HAP-1 (cell line): Measurements from ENCODE around the gene VAMP8.
A peak's percentile ranks its signal among the peaks of the same experiment; 100 is the strongest.
"Not testable (repeated sequence)": the region's sequence is repeated elsewhere in the genome, so short reads cannot be mapped to it uniquely, and the experiment has no call there.

Experiments
- DNase-seq, 2 experiments: peaks; one replicate each; pipeline ENCODE4 v3.0.0-alpha.2; 2016 to 2020; ENCODE audit warnings: low spot score in 2 of 2
- H3K27me3 ChIP-seq: fragments of 250-450 bp; sonication (Bioruptor Pico); 2 replicates; pipeline ENCODE4 v1.5.1; 2020; ENCODE audit warnings: low read depth, mild to moderate bottlenecking, moderate library complexity
- H3K36me3 ChIP-seq: fragments of 250-450 bp; sonication (Bioruptor Pico); replicated peaks from 2 replicates; pipeline ENCODE4 v1.5.1; 2020; ENCODE audit warnings: mild to moderate bottlenecking
- H3K4me1 ChIP-seq: fragments of 250-450 bp; sonication (Bioruptor Pico); 2 replicates; pipeline ENCODE4 v1.5.1; 2020; ENCODE audit warnings: mild to moderate bottlenecking
- H3K4me3 ChIP-seq: fragments of 250-450 bp; sonication (Bioruptor Pico); 2 replicates; pipeline ENCODE4 v1.5.1; 2020; ENCODE audit warnings: mild to moderate bottlenecking, moderate library complexity
- H3K9me3 ChIP-seq: fragments of 250-450 bp; sonication (Bioruptor Pico); 2 replicates; pipeline ENCODE4 v1.5.1; 2020; ENCODE audit warnings: mild to moderate bottlenecking, moderate library complexity
- in situ Hi-C: fragments of 300-500 bp; cut with MboI; formaldehyde crosslinking; loops from 3 replicates; pipeline ENCODE4 v1.14.3; 2020; ENCODE audit warnings: low sequenced_read_pairs, inconsistent platforms, mixed read lengths

VAMP8 gene

GRCh38 chr2:85541262-85541661 is 36.1 kb upstream of the VAMP8 start:
- no peak for DNase-seq
- Histone ChIP-seq H3K27me3 (no peaks in the 10 kb centered on the region), H3K9me3 (no peaks in the 10 kb centered on the region), H3K4me1 (peaks cover 31% of the 10 kb centered on the region), H3K36me3 (peaks cover 72% of the 10 kb centered on the region), H3K4me3 (peak overlapping the region; percentile 97)
- in situ Hi-C loops = no loop called here

GRCh38 chr2:85541753-85542457 is 35.5 kb upstream of the VAMP8 start:
- no peak for DNase-seq
- Histone ChIP-seq H3K36me3 (peaks cover 79% of the 10 kb centered on the region), H3K27me3 (no peaks in the 10 kb centered on the region), H3K4me1 (peaks cover 29% of the 10 kb centered on the region), H3K9me3 (no peaks in the 10 kb centered on the region), H3K4me3 (no peak overlapping the region)
- in situ Hi-C loops = no loop called here

GRCh38 chr2:85542777-85543176 is 34.6 kb upstream of the VAMP8 start:
- Histone ChIP-seq H3K9me3 (no peaks in the 10 kb centered on the region), H3K36me3 (peaks cover 81% of the 10 kb centered on the region), H3K27me3 (no peaks in the 10 kb centered on the region), H3K4me3 (no peak overlapping the region), H3K4me1 (peaks cover 22% of the 10 kb centered on the region)
- no peak for DNase-seq
- in situ Hi-C loops = no loop called here

GRCh38 chr2:85544254-85544691 is 33.1 kb upstream of the VAMP8 start:
- H3K4me1 ChIP-seq = peaks cover 22% of the 10 kb centered on the region
- H3K9me3 ChIP-seq, H3K27me3 ChIP-seq, DNase-seq, H3K4me3 ChIP-seq, in situ Hi-C loops: not testable (repeated sequence)
- H3K36me3 ChIP-seq = peaks cover 85% of the 10 kb centered on the region

GRCh38 chr2:85544915-85545779 is 32.2 kb upstream of the VAMP8 start:
- H3K9me3 ChIP-seq, H3K27me3 ChIP-seq, H3K4me3 ChIP-seq, DNase-seq, in situ Hi-C loops: not testable (repeated sequence)
- Histone ChIP-seq H3K4me1 (peaks cover 22% of the 10 kb centered on the region), H3K36me3 (peaks cover 82% of the 10 kb centered on the region)

- DNase-seq = no peak
- peaks cover 20% of the 10 kb centered on the region for H3K4me1 ChIP-seq
- H3K4me3 ChIP-seq = no peak overlapping the region
- H3K27me3 ChIP-seq = no peaks in the 10 kb centered on the region
- in situ Hi-C loops = no loop called here
- H3K9me3 ChIP-seq = no peaks in the 10 kb centered on the region
- H3K36me3 ChIP-seq = peaks cover 82% of the 10 kb centered on the region
Measured at GRCh38 chr2:85545780-85546240, 31.6 kb upstream of the VAMP8 start.

GRCh38 chr2:85547089-85547858 is 30.1 kb upstream of the VAMP8 start:
- no peaks in the 10 kb centered on the region for H3K27me3 ChIP-seq
- peaks cover 82% of the 10 kb centered on the region for H3K36me3 ChIP-seq
- no peak for DNase-seq
- in situ Hi-C loops = no loop called here
- no peak overlapping the region for H3K4me3 ChIP-seq
- peaks cover 5% of the 10 kb centered on the region for H3K4me1 ChIP-seq
- no peaks in the 10 kb centered on the region for H3K9me3 ChIP-seq

GRCh38 chr2:85547859-85548607 is 29.4 kb upstream of the VAMP8 start:
- DNase-seq = no peak
- Histone ChIP-seq H3K36me3 (peaks cover 81% of the 10 kb centered on the region), H3K9me3 (no peaks in the 10 kb centered on the region), H3K4me1 (peaks cover under 1% of the 10 kb centered on the region), H3K4me3 (no peak overlapping the region), H3K27me3 (no peaks in the 10 kb centered on the region)
- in situ Hi-C loops = no loop called here

- DNase-seq = no peak
- in situ Hi-C loops = no loop called here
- H3K9me3 ChIP-seq = no peaks in the 10 kb centered on the region
- peaks cover 78% of the 10 kb centered on the region for H3K36me3 ChIP-seq
- no peaks in the 10 kb centered on the region for H3K27me3 ChIP-seq
- H3K4me3 ChIP-seq = no peak overlapping the region
- no peaks in the 10 kb centered on the region for H3K4me1 ChIP-seq
Measured at GRCh38 chr2:85548608-85548900, 28.8 kb upstream of the VAMP8 start.

- DNase-seq = no peak
- Histone ChIP-seq H3K4me3 (no peak overlapping the region), H3K4me1 (no peaks in the 10 kb centered on the region), H3K27me3 (no peaks in the 10 kb centered on the region), H3K9me3 (no peaks in the 10 kb centered on the region), H3K36me3 (peaks cover 74% of the 10 kb centered on the region)
- in situ Hi-C loops = no loop called here
Measured at GRCh38 chr2:85549095-85549494, 28.3 kb upstream of the VAMP8 start.

GRCh38 chr2:85549826-85550225 is 27.6 kb upstream of the VAMP8 start:
- Histone ChIP-seq H3K27me3 (no peaks in the 10 kb centered on the region), H3K36me3 (peaks cover 74% of the 10 kb centered on the region), H3K4me3 (no peak overlapping the region), H3K4me1 (no peaks in the 10 kb centered on the region), H3K9me3 (no peaks in the 10 kb centered on the region)
- DNase-seq = no peak
- in situ Hi-C loops = loop anchor here (5.0 kb wide), 1 partner anchor 133 kb away; the partner anchor contains the start of gene SH2D6

GRCh38 chr2:85550486-85550885 is 26.9 kb upstream of the VAMP8 start:
- Histone ChIP-seq H3K4me3 (no peak overlapping the region), H3K27me3 (no peaks in the 10 kb centered on the region), H3K36me3 (peaks cover 74% of the 10 kb centered on the region), H3K9me3 (no peaks in the 10 kb centered on the region), H3K4me1 (no peaks in the 10 kb centered on the region)
- DNase-seq = no peak
- in situ Hi-C loops = loop anchor here (5.0 kb wide), 1 partner anchor 133 kb away; the partner anchor contains the start of gene SH2D6
